ENCODE data around the gene KLHDC9. TPM values are rescaled to one million over a fixed set of nuclear protein-coding genes. Genes with fewer than 3 reads are reported as not detected.

The KLHDC9 gene
- total and polyA plus RNA-seq, 2 of the 13 experiments (the other 11 are each of a cell fraction or from before 2014, with no cell fraction given): 2.9 TPM

DNA sequence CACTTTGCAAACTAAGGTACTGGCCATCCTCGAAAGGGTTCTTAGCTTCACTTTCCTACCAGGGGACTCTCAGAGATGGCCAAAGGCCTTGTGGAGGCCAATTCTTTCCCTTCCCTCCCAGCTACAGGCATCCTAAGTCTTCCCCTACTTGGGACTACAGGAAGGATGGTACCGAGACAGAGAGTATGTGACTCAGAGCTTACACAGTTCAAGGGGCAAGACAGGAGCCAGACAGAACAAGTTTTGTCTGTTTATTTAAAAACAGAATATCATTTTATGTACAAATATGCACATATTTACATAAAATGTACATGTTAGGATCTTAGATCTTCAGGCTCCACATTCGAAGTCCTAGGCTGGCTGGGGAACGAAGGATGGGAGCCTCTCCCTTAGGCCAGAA, 27.4 kb upstream of the KLHDC9 start (continued):
- TF ChIP-seq, protein P1, sequence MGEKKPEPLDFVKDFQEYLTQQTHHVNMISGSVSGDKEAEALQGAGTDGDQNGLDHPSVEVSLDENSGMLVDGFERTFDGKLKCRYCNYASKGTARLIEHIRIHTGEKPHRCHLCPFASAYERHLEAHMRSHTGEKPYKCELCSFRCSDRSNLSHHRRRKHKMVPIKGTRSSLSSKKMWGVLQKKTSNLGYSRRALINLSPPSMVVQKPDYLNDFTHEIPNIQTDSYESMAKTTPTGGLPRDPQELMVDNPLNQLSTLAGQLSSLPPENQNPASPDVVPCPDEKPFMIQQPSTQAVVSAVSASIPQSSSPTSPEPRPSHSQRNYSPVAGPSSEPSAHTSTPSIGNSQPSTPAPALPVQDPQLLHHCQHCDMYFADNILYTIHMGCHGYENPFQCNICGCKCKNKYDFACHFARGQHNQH (CRISPR knock-in tag; IDR thresholded peaks at IDR 0.05): no peak

DNA sequence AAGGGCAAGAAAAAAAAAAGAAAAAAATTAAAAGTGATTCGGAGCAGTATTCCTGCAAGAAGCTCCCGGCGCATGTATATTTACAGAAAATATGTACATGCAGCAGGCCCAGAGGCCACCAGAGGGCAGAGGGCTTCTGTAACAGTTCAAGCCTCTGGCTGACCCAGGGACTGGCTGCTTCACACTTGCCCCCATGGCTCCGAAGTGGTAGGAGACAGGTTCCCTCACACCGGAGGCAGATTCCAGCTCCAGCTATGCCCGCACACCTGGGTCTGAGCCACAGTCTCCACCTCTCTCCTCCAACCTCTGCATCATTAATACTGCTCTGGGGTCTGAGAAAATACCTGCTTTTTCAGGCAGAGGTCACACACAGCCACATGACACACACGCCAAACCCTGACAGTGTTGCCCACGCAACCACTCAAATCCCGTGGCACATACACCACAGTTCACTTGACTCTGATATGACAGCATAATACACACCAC, 26.2 kb upstream of the KLHDC9 start:
- intact Hi-C loops (cut with micrococcal nuclease; ENCODE audit: unreplicated experiment) (loop anchor here (1.0 kb wide), 2 partner anchors 25 to 67 kb away; no protein-coding TSS in a partner anchor), in situ Hi-C loops (cut with HindIII; ENCODE audit: extremely low pct_ligation_motif_present, low pct_unique_long_range_greater_than_20kb) (no loop called here)
- Histone ChIP-seq H3K4me2 (ENCODE audit: low read depth, low read length) (peak overlapping the region; percentile 96), H3K9ac (ENCODE audit: insufficient read depth, low read depth, low read length) (peak overlapping the region; percentile 70; the same call in 1 of the 2 replicates), H3K4me1 (ENCODE audit: insufficient read depth, low read length) (peaks cover 35% of the 10 kb centered on the region), H3K27ac (ENCODE audit: extremely low read length, insufficient read depth, low read length) (peak overlapping the region; percentile 12), H3K79me2 (ENCODE audit: insufficient read depth, low read length) (no peaks in the 10 kb centered on the region), H2AFZ (ENCODE audit: low read length) (no peak overlapping the region), H3K9me3 (ENCODE audit: low read length) (no peaks in the 10 kb centered on the region), H3K4me3 (replicated peaks in 1 of 3; ENCODE audit: insufficient read depth in 1 of 3, low read depth in 2 of 3, low read length in 3 of 3) (no peak overlapping the region), H4K20me1 (ENCODE audit: insufficient read depth, low read length) (no peaks in the 10 kb centered on the region), H3K27me3 (ENCODE audit: control insufficient read depth in 1 of 2, insufficient read depth in 2 of 2, low read length in 2 of 2) (no peaks in the 10 kb centered on the region), H3K36me3 (replicated peaks in 1 of 2; ENCODE audit: control insufficient read depth in 1 of 2, insufficient read depth in 2 of 2, low read length in 2 of 2) (no peaks in the 10 kb centered on the region)
- ChIA-PET POLR2A (interaction anchor here (0.9 to 3.8 kb wide), 2 partner anchors 25 to 26 kb away, joined by 3 to 21 read pairs; partner anchors contain the start of gene USF1), CTCF (ENCODE audit: low intra/inter-chr PET ratio, low total read pairs) (interaction anchor here (1.2 to 4.5 kb wide), 4 partner anchors 23 to 75 kb away, joined by 3 to 50 read pairs (median 5); partner anchors contain the start of gene KLHDC9)
- ATAC-seq: peak; percentile 72
- DNase-seq (ENCODE audit: low spot score): peak; percentile 68
- FAIRE-seq: peak; percentile 88
- no TSS peak for BruUV-seq (replicated peaks)
- 54% methylated on average over 7 of the region's 9 CpGs for WGBS (ENCODE audit: low lambda C conversion rate)
- TF ChIP-seq, protein P2, sequence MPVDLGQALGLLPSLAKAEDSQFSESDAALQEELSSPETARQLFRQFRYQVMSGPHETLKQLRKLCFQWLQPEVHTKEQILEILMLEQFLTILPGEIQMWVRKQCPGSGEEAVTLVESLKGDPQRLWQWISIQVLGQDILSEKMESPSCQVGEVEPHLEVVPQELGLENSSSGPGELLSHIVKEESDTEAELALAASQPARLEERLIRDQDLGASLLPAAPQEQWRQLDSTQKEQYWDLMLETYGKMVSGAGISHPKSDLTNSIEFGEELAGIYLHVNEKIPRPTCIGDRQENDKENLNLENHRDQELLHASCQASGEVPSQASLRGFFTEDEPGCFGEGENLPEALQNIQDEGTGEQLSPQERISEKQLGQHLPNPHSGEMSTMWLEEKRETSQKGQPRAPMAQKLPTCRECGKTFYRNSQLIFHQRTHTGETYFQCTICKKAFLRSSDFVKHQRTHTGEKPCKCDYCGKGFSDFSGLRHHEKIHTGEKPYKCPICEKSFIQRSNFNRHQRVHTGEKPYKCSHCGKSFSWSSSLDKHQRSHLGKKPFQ (CRISPR knock-in tag; IDR thresholded peaks at IDR 0.05; ENCODE audit: insufficient replicate concordance): peak; percentile 80
- TF ChIP-seq, protein P3, sequence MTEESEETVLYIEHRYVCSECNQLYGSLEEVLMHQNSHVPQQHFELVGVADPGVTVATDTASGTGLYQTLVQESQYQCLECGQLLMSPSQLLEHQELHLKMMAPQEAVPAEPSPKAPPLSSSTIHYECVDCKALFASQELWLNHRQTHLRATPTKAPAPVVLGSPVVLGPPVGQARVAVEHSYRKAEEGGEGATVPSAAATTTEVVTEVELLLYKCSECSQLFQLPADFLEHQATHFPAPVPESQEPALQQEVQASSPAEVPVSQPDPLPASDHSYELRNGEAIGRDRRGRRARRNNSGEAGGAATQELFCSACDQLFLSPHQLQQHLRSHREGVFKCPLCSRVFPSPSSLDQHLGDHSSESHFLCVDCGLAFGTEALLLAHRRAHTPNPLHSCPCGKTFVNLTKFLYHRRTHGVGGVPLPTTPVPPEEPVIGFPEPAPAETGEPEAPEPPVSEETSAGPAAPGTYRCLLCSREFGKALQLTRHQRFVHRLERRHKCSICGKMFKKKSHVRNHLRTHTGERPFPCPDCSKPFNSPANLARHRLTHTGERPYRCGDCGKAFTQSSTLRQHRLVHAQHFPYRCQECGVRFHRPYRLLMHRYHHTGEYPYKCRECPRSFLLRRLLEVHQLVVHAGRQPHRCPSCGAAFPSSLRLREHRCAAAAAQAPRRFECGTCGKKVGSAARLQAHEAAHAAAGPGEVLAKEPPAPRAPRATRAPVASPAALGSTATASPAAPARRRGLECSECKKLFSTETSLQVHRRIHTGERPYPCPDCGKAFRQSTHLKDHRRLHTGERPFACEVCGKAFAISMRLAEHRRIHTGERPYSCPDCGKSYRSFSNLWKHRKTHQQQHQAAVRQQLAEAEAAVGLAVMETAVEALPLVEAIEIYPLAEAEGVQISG (CRISPR knock-in tag; IDR thresholded peaks at IDR 0.05): 0 out of 2 replicates have a peak, but pooled peaks have one; percentile 24
- TF ChIP-seq ZNF790 (CRISPR knock-in tag; IDR thresholded peaks at IDR 0.05; ENCODE audit: borderline replicate concordance) (no peak), ZNF816 (CRISPR knock-in tag; IDR thresholded peaks at IDR 0.05; ENCODE audit: borderline replicate concordance) (no peak), ZFP82 (CRISPR knock-in tag; IDR thresholded peaks at IDR 0.05; ENCODE audit: borderline replicate concordance) (no peak), EEA1 (CRISPR knock-in tag; IDR thresholded peaks at IDR 0.05; ENCODE audit: borderline replicate concordance) (peak; percentile 35; the same call in 1 of the 2 replicates)
- TF ChIP-seq, protein P4, sequence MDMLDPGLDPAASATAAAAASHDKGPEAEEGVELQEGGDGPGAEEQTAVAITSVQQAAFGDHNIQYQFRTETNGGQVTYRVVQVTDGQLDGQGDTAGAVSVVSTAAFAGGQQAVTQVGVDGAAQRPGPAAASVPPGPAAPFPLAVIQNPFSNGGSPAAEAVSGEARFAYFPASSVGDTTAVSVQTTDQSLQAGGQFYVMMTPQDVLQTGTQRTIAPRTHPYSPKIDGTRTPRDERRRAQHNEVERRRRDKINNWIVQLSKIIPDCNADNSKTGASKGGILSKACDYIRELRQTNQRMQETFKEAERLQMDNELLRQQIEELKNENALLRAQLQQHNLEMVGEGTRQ (IDR thresholded peaks at IDR 0.05; ENCODE audit: low read depth, low read length): no peak
- TF ChIP-seq, protein P4 (CRISPR knock-in tag; IDR thresholded peaks at IDR 0.05; ENCODE audit: borderline replicate concordance): no peak
- TF ChIP-seq, protein P5, sequence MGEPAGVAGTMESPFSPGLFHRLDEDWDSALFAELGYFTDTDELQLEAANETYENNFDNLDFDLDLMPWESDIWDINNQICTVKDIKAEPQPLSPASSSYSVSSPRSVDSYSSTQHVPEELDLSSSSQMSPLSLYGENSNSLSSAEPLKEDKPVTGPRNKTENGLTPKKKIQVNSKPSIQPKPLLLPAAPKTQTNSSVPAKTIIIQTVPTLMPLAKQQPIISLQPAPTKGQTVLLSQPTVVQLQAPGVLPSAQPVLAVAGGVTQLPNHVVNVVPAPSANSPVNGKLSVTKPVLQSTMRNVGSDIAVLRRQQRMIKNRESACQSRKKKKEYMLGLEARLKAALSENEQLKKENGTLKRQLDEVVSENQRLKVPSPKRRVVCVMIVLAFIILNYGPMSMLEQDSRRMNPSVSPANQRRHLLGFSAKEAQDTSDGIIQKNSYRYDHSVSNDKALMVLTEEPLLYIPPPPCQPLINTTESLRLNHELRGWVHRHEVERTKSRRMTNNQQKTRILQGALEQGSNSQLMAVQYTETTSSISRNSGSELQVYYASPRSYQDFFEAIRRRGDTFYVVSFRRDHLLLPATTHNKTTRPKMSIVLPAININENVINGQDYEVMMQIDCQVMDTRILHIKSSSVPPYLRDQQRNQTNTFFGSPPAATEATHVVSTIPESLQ (CRISPR knock-in tag; conservative IDR thresholded peaks at IDR 0.05): no peak

Measured in HepG2 (cell line).